Small intestine (tissue), 7 donors: Measurements from ENCODE around the gene OR5AR1. TPM values are rescaled to one million over a fixed set of nuclear protein-coding genes. Genes with fewer than 3 reads are reported as not detected.
"Not testable (repeated sequence)": the region's sequence is repeated elsewhere in the genome, so short reads cannot be mapped to it uniquely, and the experiment has no call there.

Source experiments
- DNase-seq, 2 donors: peaks; one replicate each; pipeline versions ENCODE4 v3.0.0 to v3.0.0-alpha.2; 2013
- FAIRE-seq: peaks from 2 replicates; lab custom pipeline; 2012; peaks lifted over from hg19 to GRCh38; lab: Jason Lieb, UNC
- H3K27ac ChIP-seq, 3 donors: one replicate each; pipeline ENCODE4 v1.5.1; 2013; ENCODE audit warnings: low read length in 2 of 3, mild to moderate bottlenecking in 2 of 3, control low read depth in 1 of 3, inconsistent platforms in 1 of 3, low read depth in 1 of 3, moderate library complexity in 1 of 3
- H3K27me3 ChIP-seq, 3 donors: one replicate each; pipeline ENCODE4 v1.6.1; 2013; ENCODE audit warnings: low read length in 3 of 3, inconsistent platforms in 1 of 3; ENCODE audit not compliant: control insufficient read depth in 3 of 3, insufficient read depth in 3 of 3
- H3K36me3 ChIP-seq, 3 donors: one replicate each; pipeline ENCODE4 v1.6.1; 2013; ENCODE audit warnings: low read length in 3 of 3, inconsistent platforms in 1 of 3, low read depth in 1 of 3, mild to moderate bottlenecking in 1 of 3, moderate library complexity in 1 of 3; ENCODE audit not compliant: control insufficient read depth in 3 of 3, insufficient read depth in 2 of 3
- H3K4me1 ChIP-seq, 3 donors: one replicate each; pipeline ENCODE4 v1.6.1; 2013; ENCODE audit warnings: low read length in 2 of 3, inconsistent platforms in 1 of 3, low read depth in 1 of 3, mild to moderate bottlenecking in 1 of 3, moderate library complexity in 1 of 3; ENCODE audit not compliant: control insufficient read depth in 3 of 3, insufficient read depth in 2 of 3
- H3K4me3 ChIP-seq, 3 donors: one replicate each; pipeline ENCODE4 v1.5.1; 2013; ENCODE audit warnings: low read length in 3 of 3, control low read depth in 1 of 3, inconsistent platforms in 1 of 3, low read depth in 1 of 3, mild to moderate bottlenecking in 1 of 3, moderate library complexity in 1 of 3
- H3K9me3 ChIP-seq, 2 donors: one replicate each; pipeline ENCODE4 v1.6.1; 2013; ENCODE audit warnings: low read depth in 1 of 2, low read length in 1 of 2; ENCODE audit not compliant: control insufficient read depth in 2 of 2, insufficient read depth in 1 of 2
- WGBS, 3 donors: extraction: QIAGEN DNeasy Blood & Tissue Kit; methylation state at CpG; one replicate each; pipeline ENCODE4 v1.1.7; 2013; 5-methylcytosine and 5-hydroxymethylcytosine counted together
- polyA plus RNA-seq, 4 donors: library from polyadenylated mRNA; stranded (reverse) in 3 of 4; unstranded in 1 of 4; fragments of 200-250 nt in 3 of 4; fragments of 120-200 nt in 1 of 4; gene quantifications; one replicate each; pipeline versions ENCODE4 v1.2.1 to v1.2.3, GENCODE V29; 2013
- donor health status: healthy with polysubstance abuse.
- donor health status: control.
- donor health status: control.
- donor health status: Bipolar disorder and iron deficiency.
- donor health status: healthy.

Gene OR5AR1
- polyA plus RNA-seq, 4 donors = not detected

GRCh38 chr11:56688554-56689100 lies 25.1 kb downstream of the OR5AR1 start:
- H3K4me3 ChIP-seq = no peak overlapping the region
- no peaks in the 10 kb centered on the region for H3K36me3 ChIP-seq
- H3K27ac ChIP-seq = no peak overlapping the region
- H3K27me3 ChIP-seq = no peaks in the 10 kb centered on the region
- DNase-seq (no peak), FAIRE-seq (no peak)
- H3K4me1 ChIP-seq = no peaks in the 10 kb centered on the region
- no peaks in the 10 kb centered on the region for H3K9me3 ChIP-seq
- 69 to 78% (median 77%) methylated on average over 1 of the region's 1 CpG for WGBS, 3 donors

DNA sequence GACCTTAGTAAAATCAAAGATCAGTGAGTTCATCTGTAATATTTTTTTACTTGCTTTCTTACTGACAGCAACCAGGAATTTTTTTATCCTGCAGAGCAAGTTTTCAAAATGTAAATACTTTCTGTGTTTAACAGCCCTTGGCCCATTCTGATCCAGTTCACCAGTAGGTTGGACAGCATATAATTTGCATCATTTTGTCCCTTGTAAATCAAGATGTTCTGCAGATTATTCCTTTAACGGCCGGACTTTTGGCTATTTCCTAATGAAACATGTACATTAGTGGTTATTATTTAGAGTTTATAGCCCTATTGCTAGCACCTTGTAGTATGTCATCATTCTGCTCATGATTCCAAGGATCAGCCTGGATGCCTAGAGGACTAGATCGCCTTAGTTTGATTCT lies 27.7 kb downstream of the OR5AR1 start:
- 81 to 98% (median 89%) methylated on average over 3 of the region's 3 CpGs for WGBS, 3 donors
- FAIRE-seq, H3K4me3 ChIP-seq: not testable (repeated sequence)

GRCh38 chr11:56693428-56693827 lies 29.9 kb downstream of the OR5AR1 start:
- WGBS, 3 donors = 56 to 65% (median 64%) methylated on average over 2 of the region's 2 CpGs
- H3K4me3 ChIP-seq = no peak overlapping the region
- DNase-seq (no peak), FAIRE-seq (no peak)
- no peaks in the 10 kb centered on the region for H3K27me3 ChIP-seq
- no peaks in the 10 kb centered on the region for H3K36me3 ChIP-seq
- no peaks in the 10 kb centered on the region for H3K4me1 ChIP-seq
- no peaks in the 10 kb centered on the region for H3K9me3 ChIP-seq
- no peak overlapping the region for H3K27ac ChIP-seq

More for the DNA sequence above, 27.7 kb downstream of the OR5AR1 start:
- H3K9me3 ChIP-seq, H3K27me3 ChIP-seq, H3K36me3 ChIP-seq, DNase-seq, H3K27ac ChIP-seq, H3K4me1 ChIP-seq: not testable (repeated sequence)

DNA sequence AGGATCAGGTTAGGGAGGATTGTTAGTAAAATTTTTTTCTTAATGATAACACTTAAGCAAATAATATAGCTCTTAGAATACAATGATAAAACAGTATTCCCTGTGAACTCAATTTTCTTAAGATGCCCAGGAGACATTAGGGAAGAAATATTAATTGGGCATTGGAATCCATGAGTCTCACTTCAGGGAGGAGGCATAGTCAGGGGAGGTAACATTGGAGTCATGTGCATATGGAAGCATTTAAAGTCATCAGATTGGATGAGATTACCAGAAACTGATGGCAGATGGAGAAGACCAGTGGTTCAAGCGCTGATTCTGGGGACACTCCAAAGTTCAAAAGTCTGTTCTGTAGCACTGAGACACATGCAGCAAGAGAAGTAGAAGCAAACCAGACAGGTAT lies 35.3 kb downstream of the OR5AR1 start, which contains the start of gene OR9G1:
OR9G1 (plus strand) TSS at position 301 of the 400 bp plus-strand sequence. CDS start 1,293 bp downstream, outside the sequence.
- Histone ChIP-seq H3K4me3 (no peak within 1 kb of the TSS), H3K4me1 (no peaks in the 10 kb centered on the region), H3K36me3 (no peaks in the 10 kb centered on the region), H3K27me3 (no peaks in the 10 kb centered on the region), H3K27ac (no peak within 1 kb of the TSS), H3K9me3 (no peaks in the 10 kb centered on the region)
- FAIRE-seq (no peak), DNase-seq (peak in 1 of 2 donors; percentile 33)
- WGBS, 3 donors = 81 to 87% (median 83%) methylated on average over 1 of the region's 1 CpG

DNA sequence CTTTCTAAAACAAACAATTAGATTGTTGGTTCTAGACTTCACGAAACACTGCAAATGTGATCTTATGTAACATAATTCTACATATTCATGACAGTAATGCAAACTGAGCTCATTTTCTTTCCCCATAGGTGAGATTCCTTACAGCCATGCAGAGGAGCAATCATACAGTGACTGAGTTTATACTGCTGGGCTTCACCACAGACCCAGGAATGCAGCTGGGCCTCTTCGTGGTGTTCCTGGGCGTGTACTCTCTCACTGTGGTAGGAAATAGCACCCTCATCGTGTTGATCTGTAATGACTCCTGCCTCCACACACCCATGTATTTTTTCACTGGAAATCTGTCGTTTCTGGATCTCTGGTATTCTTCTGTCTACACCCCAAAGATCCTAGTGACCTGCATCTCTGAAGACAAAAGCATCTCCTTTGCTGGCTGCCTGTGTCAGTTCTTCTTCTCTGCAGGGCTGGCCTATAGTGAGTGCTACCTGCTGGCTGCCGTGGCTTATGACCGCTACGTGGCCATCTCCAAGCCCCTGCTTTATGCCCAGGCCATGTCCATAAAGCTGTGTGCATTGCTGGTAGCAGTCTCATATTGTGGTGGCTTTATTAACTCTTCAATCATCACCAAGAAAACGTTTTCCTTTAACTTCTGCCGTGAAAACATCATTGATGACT lies 36.9 kb downstream of the OR5AR1 start:
- Histone ChIP-seq H3K4me1 (no peaks in the 10 kb centered on the region), H3K4me3 (no peak overlapping the region), H3K36me3 (no peaks in the 10 kb centered on the region), H3K27me3 (no peaks in the 10 kb centered on the region), H3K9me3 (no peaks in the 10 kb centered on the region), H3K27ac (no peak overlapping the region)
- 58 to 62% (median 60%) methylated on average over 10 of the region's 10 CpGs for WGBS, 3 donors
- DNase-seq (peak in 1 of 2 donors; percentile 22), FAIRE-seq (no peak)

DNA sequence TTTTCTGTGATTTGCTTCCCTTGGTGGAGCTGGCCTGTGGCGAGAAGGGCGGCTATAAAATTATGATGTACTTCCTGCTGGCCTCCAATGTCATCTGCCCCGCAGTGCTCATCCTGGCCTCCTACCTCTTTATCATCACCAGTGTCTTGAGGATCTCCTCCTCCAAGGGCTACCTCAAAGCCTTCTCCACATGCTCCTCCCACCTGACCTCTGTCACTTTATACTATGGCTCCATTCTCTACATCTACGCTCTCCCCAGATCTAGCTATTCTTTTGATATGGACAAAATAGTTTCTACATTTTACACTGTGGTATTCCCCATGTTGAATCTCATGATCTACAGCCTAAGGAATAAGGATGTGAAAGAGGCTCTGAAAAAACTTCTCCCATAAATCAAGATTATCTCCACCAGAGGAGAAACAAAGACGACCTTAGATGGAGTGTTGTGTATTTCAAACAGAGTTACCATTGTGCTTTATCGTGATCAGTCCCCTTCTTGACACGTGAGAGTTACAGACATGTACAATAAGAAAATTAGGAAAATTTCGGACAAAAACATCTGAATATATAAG lies 37.5 kb downstream of the OR5AR1 start:
- H3K36me3 ChIP-seq = no peaks in the 10 kb centered on the region
- H3K4me3 ChIP-seq = no peak overlapping the region
- no peaks in the 10 kb centered on the region for H3K9me3 ChIP-seq
- no peaks in the 10 kb centered on the region for H3K27me3 ChIP-seq
- no peak for DNase-seq
- no peak overlapping the region for H3K27ac ChIP-seq
- no peak for FAIRE-seq
- WGBS, 3 donors = 63 to 70% (median 68%) methylated on average over 8 of the region's 8 CpGs
- H3K4me1 ChIP-seq = no peaks in the 10 kb centered on the region

DNA sequence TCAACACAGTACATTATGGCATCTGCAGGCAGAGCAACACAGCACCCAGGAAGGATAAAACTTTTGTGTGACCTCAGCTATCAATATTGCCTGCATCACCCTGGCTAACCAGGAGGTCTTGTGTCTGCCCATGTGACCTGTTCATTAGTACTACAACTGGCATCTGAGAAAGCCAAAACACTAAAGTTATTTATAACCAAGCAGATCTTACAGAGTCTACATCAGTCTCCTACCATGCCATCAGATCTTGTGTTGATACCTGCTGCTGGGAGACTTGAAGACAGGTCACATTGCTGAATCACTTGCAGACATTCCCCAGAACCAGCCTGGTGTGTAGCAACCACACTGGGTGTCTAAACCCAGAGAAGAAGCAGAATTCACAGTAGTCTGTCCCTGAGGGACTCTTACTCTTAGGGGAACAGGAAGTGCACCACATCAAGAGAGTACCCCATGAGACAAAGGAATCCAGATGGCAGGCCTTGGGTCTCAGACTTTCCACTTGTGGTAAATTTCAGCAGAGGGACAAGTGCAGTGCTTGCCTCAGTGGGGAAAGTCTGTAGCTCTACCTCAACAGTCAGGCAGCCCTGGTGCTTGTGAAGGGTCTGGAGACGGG lies 42.4 kb downstream of the OR5AR1 start:
- Histone ChIP-seq H3K9me3 (no peaks in the 10 kb centered on the region), H3K27me3 (no peaks in the 10 kb centered on the region), H3K36me3 (no peaks in the 10 kb centered on the region), H3K27ac (no peak overlapping the region), H3K4me1 (no peaks in the 10 kb centered on the region), H3K4me3 (no peak overlapping the region)
- no peak for DNase-seq
- WGBS, 3 donors = 38 to 55% (median 47%) methylated on average over 1 of the region's 1 CpG
- no peak for FAIRE-seq

DNA sequence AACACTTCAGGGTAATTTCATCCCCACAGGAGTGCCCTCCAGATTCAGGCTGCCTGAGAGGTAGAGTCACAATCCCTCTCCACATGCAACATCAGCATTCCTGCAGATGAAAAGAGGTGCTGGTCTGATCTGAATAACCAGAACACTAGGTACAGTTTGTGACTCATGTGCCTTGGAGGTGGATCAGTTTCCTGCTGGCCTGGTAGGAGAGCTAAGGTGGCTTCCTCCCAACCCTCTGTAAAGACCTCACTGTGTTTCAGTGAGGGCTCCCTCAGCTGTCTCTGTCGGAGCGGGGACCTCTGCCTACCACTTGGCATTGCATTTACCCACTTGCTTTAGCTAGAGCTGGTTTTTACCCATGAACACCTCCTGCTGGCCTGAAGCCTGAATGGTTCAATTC lies 43.0 kb downstream of the OR5AR1 start:
- H3K36me3 ChIP-seq = no peaks in the 10 kb centered on the region
- H3K4me3 ChIP-seq = no peak overlapping the region
- WGBS, 3 donors = 87 to 98% (median 94%) methylated on average over 2 of the region's 2 CpGs
- H3K27me3 ChIP-seq = no peaks in the 10 kb centered on the region
- FAIRE-seq (no peak), DNase-seq (no peak)
- no peaks in the 10 kb centered on the region for H3K4me1 ChIP-seq
- no peak overlapping the region for H3K27ac ChIP-seq
- H3K9me3 ChIP-seq = no peaks in the 10 kb centered on the region
